HUES6 (cell line): ENCODE data around the gene CLDN4.

Experiments
- H3K27ac ChIP-seq: 2 replicates; pipeline ENCODE4 v1.7.0; 2013; ENCODE audit warnings: low read depth, mild to moderate bottlenecking, low read length, inconsistent platforms
- H3K27me3 ChIP-seq: 2 replicates; pipeline ENCODE4 v1.6.1; 2013; ENCODE audit warnings: low read length; ENCODE audit not compliant: control insufficient read depth, insufficient read depth
- H3K36me3 ChIP-seq: 2 replicates; pipeline ENCODE4 v1.6.1; 2013; ENCODE audit warnings: low read length; ENCODE audit not compliant: control insufficient read depth, insufficient read depth
- H3K4me1 ChIP-seq: 2 replicates; pipeline ENCODE4 v1.6.1; 2013; ENCODE audit warnings: low read length; ENCODE audit not compliant: control insufficient read depth, insufficient read depth
- H3K4me3 ChIP-seq: 2 replicates; pipeline ENCODE4 v1.5.1; 2013; ENCODE audit warnings: low read depth, low read length
- H3K9ac ChIP-seq: one replicate; pipeline ENCODE4 v1.6.1; 2013; ENCODE audit warnings: mild to moderate bottlenecking, low read length
- H3K9me3 ChIP-seq: 2 replicates; pipeline ENCODE4 v1.6.1; 2013; ENCODE audit warnings: low read depth, low read length; ENCODE audit not compliant: control insufficient read depth, insufficient read depth

The CLDN4 gene

DNA sequence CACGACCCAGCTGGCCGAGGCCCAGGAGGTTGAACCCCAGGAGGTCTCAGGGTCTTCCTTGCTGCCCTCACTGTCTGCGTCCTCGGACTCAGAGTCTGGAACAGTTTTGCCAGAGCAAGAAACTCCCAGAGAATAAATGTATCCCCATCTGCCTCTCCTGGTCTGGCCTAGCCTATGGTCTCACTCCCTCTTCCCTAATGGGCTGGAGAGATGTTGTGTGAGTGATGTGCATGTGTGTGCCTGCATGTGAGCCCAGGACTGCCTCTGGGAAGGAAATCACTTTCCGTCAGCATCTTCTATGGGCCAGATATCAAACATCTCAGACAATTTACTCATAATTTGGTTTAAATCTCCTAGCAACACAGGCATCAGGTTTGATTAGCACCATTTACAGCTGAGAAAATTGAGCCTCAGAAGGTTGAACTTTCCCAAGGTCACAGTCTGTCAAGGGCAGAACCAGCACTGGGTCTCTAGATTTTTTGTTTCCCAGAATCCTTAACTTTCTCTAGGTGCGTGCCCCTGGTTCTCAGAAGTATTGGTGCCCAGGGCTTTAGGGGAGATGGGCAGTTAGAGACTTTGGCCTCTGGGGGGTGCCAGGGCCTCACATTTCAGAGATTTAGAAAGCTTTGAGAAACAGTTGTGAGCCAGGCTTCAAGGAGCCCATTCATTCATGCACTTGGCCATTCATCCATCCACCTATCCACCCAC is 35.1 kb downstream of the CLDN4 start:
- no peaks in the 10 kb centered on the region for H3K27me3 ChIP-seq
- H3K4me1 ChIP-seq, result peaks cover 13% of the 10 kb centered on the region
- H3K9me3 ChIP-seq, result no peaks in the 10 kb centered on the region
- no peak overlapping the region for H3K27ac ChIP-seq
- H3K4me3 ChIP-seq, result no peak overlapping the region
- H3K9ac ChIP-seq, result no peak overlapping the region
- H3K36me3 ChIP-seq, result no peaks in the 10 kb centered on the region

DNA sequence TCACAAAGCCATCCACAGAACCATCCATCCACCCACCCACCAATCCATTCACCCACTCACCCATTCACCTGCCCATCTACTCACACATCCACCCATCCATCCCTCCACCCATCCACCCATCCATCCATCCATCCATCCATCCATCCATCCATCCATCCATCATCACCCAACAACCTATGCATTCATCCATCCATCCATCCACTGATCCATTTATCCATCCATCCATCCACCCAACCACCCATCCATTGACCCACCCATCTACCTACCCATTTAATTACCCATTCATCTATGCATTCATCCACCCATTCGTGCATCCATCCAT is 35.6 kb downstream of the CLDN4 start:
- H3K27ac ChIP-seq, result no peak overlapping the region
- no peak overlapping the region for H3K9ac ChIP-seq
- no peak overlapping the region for H3K4me3 ChIP-seq
- H3K9me3 ChIP-seq, result no peaks in the 10 kb centered on the region
- peaks cover 15% of the 10 kb centered on the region for H3K4me1 ChIP-seq
- no peaks in the 10 kb centered on the region for H3K36me3 ChIP-seq
- H3K27me3 ChIP-seq, result no peaks in the 10 kb centered on the region

DNA sequence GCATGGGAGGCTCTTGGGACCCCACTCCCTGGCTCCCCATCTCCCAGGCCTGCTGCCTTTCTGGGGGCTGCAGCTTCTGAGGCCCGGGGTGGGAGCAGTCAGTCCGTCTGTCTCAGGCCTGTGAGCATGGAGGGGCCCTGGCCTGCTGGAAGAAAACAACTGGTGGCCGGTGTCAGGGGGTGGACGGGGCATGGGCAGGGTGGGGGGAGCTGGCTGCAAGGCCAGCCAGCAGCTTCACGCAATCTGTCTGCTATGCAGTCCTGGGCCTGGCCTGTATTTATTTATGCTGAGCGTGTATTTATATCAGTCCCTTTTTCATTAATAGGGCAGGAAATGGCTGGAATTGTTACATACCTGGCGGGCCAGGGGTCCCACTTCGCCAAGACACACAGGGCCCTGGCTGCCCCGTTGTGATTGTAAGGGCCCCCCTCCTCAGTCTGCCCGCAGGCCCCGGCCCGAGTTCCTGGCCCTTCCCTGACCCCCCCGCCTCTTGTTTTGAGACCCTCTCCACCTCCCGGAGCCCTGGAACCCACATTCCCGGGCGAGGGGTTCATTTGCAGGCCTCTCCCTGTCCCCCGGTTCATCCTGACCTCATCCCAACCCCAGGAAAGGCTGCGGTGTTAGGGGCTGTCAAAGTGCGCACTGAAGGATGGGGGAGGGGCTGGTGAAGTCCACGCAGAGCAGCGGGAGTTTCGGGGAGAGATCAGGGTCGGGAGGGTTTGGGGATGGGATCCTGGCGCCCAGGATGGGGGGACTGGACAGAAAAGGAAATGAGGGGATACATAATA is 38.4 kb downstream of the CLDN4 start:
- Histone ChIP-seq H3K27me3 (no peaks in the 10 kb centered on the region), H3K4me3 (no peak overlapping the region), H3K27ac (no peak overlapping the region), H3K4me1 (peaks cover 20% of the 10 kb centered on the region), H3K9me3 (no peaks in the 10 kb centered on the region), H3K36me3 (no peaks in the 10 kb centered on the region), H3K9ac (no peak overlapping the region)

DNA sequence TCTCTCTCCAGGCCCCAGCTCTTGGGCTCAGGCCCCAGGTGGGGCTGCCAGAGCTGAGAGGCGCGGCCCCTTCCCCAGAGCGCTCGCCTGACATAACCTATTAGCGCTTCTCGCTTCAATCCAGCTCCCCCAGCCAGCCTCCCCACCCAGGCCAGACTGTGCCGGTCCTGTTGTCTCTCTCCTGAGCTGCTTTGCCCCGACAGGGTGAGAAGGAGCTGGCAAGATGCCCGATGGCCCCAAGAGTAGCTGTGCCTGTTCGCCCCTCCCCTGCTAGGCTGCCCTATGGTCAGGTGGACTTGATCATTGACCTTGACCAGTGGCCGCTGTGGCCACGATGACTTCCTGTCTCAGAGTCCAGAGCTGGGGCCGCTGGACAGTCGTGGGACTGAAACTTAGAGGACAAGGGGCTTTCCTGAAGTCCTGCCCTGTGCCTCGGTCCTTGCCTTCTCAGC is 39.3 kb downstream of the CLDN4 start:
- no peak overlapping the region for H3K9ac ChIP-seq
- no peaks in the 10 kb centered on the region for H3K9me3 ChIP-seq
- no peak overlapping the region for H3K4me3 ChIP-seq
- H3K27ac ChIP-seq, result no peak overlapping the region
- peaks cover 20% of the 10 kb centered on the region for H3K4me1 ChIP-seq
- H3K27me3 ChIP-seq, result no peaks in the 10 kb centered on the region
- H3K36me3 ChIP-seq, result no peaks in the 10 kb centered on the region

- no peaks in the 10 kb centered on the region for H3K27me3 ChIP-seq
- no peak overlapping the region for H3K27ac ChIP-seq
- H3K4me3 ChIP-seq, result no peak overlapping the region
- H3K9ac ChIP-seq, result no peak overlapping the region
- no peaks in the 10 kb centered on the region for H3K36me3 ChIP-seq
- peaks cover 20% of the 10 kb centered on the region for H3K4me1 ChIP-seq
- no peaks in the 10 kb centered on the region for H3K9me3 ChIP-seq
Observed at GRCh38 chr7:73871163-73872011, 40.6 kb downstream of the CLDN4 start.

DNA sequence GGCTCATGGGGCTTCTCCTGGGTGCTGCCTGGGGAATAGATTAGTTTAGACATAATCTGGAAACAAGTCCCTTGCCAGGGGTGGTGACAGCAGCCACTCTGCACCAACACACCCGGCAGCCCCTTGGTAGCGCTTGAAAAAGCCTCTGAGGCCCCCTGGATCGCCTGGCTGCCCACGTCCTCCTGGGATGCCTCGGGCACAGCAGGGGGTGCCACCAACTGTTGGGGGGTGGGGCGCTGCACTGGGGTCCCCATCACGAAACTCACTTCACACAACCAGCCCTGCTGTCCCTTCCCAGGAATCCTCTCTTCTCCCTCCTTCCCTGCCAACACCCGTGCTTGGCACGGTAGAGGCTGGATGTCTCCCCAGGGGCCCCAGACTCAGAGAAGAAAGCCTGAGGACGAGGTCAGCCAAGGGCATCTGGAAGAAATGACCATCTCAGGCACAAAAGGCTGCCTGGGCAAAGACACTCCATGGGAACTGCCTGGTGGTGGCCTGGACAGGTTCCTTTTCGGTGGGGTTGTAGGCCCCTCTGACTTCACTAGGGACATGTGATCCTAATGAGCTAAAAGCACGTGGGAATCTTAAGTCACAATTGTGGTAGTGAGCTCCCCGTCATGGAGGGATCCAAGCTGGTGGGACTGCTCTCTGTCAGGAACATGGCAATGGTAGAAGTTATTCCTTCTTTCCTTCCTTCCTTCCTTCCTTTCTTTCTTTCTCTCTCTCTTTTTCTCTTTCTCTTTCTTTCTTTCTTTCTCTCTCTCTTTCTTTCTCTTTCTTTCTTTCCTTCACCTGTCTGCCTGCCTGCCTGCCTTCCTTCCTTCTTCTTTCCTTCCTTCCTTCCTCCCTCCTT is 41.5 kb downstream of the CLDN4 start:
- Histone ChIP-seq H3K36me3 (no peaks in the 10 kb centered on the region), H3K27ac (no peak overlapping the region), H3K4me1 (peaks cover 20% of the 10 kb centered on the region), H3K9me3 (no peaks in the 10 kb centered on the region), H3K27me3 (no peaks in the 10 kb centered on the region), H3K4me3 (no peak overlapping the region), H3K9ac (no peak overlapping the region)

DNA sequence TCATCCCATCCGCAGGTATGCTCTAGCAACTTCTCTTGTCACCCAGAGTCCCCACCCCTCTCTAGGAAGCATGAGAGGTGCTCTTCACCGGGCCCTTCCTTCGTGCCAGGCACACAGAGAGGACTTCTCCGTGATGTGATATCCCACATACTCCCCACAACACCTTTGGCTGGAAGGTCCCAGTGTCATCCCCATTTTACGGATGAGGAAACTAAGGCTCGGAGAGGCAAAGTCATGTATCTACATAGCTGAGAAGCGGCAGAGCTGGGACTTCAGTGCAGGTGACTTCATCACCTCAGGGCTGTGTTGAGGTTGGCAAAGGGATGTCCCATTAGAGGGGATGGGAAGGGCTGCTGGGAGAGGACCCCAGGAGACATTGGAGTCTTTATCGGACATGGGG is 45.6 kb downstream of the CLDN4 start:
- Histone ChIP-seq H3K27me3 (no peaks in the 10 kb centered on the region; the same call in 1 of the 2 replicates), H3K4me1 (peaks cover 15% of the 10 kb centered on the region; the same call in 1 of the 2 replicates), H3K9me3 (no peaks in the 10 kb centered on the region), H3K4me3 (no peak overlapping the region), H3K36me3 (no peaks in the 10 kb centered on the region), H3K9ac (no peak overlapping the region), H3K27ac (no peak overlapping the region)

DNA sequence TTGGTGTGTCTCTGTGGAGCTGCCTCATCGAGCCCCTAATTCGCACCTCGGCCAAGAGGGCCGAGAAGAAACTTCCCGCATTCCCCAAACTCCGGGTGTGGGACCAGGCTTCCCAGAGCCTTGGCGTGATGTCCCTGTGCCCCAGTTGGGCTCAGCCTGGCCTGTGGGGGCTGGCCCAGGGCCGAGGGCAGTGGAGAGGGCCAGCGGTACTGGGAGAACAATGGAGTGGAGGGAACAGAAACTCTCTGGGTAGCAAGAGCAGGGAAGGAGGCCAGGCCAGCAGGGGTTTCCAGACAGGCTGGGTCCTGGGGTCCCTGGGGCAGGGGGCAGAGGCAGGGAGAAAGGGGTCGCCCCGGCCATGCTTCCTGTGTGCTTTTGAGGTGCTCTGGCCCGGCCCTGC is 46.2 kb downstream of the CLDN4 start:
- Histone ChIP-seq H3K4me1 (peaks cover 9% of the 10 kb centered on the region; the same call in 1 of the 2 replicates), H3K36me3 (no peaks in the 10 kb centered on the region), H3K9me3 (no peaks in the 10 kb centered on the region), H3K27ac (no peak overlapping the region), H3K27me3 (no peaks in the 10 kb centered on the region; the same call in 1 of the 2 replicates), H3K4me3 (no peak overlapping the region), H3K9ac (no peak overlapping the region)

DNA sequence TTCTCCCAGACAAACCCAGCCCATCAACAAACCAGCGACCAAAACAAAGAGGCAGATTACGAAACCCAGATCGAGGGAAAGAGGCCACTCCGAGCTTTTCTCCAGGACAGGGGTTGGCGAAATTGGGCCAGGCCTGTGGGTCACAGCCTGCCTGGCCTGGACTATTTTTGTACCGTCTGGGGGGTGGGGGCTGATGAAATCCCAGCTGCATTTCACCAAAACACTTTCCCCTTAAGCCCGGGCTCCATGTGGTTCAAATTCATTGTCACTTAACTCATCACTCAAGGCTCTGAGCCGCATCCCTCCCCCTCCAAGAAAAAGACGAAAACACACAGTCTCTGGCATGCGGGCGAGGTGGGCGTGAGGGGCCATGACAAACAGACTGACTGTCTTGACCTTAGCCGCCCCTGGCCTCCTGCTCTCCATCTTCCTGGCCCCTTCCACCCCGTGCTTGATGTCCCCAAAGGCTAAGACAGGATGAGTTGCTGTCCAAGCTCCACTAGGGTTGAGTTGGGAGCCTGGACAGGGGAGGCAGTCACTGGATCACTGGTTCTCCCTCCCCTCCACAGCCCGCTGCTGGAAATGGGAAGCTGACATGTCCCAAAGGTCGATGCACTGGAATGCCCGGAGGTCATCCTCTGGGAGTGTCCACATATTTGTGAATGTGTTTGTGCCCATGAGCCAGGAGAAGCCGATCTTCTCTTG is 49.3 kb downstream of the CLDN4 start:
- no peak overlapping the region for H3K27ac ChIP-seq
- no peak overlapping the region for H3K9ac ChIP-seq
- H3K27me3 ChIP-seq, result peaks cover 3% of the 10 kb centered on the region; the same call in 1 of the 2 replicates
- H3K9me3 ChIP-seq, result no peaks in the 10 kb centered on the region
- no peaks in the 10 kb centered on the region for H3K36me3 ChIP-seq
- no peak overlapping the region for H3K4me3 ChIP-seq
- H3K4me1 ChIP-seq, result peaks cover 9% of the 10 kb centered on the region; the same call in 1 of the 2 replicates
